Brain microvascular endothelial cell (primary cell): ENCODE data around the gene SORD.
"Not testable (repeated sequence)": the region's sequence is repeated elsewhere in the genome, so short reads cannot be mapped to it uniquely, and the experiment has no call there.

ENCODE experiments used
- DNase-seq: peaks from one replicate; pipeline ENCODE4 v3.0.0-alpha.2; 2020
- H3K27ac ChIP-seq: fragments of 250-450 bp; sonication (Bioruptor Pico); 2 replicates; pipeline ENCODE4 v1.5.1; 2020; ENCODE audit warnings: mild to moderate bottlenecking, moderate library complexity
- H3K27me3 ChIP-seq: fragments of 250-450 bp; sonication (Bioruptor Pico); replicated peaks from 2 replicates; pipeline ENCODE4 v1.5.1; 2020; ENCODE audit warnings: mild to moderate bottlenecking
- H3K36me3 ChIP-seq: fragments of 250-450 bp; sonication (Bioruptor Pico); replicated peaks from 2 replicates; pipeline ENCODE4 v1.5.1; 2020; ENCODE audit warnings: mild to moderate bottlenecking
- H3K4me3 ChIP-seq: 2 replicates; pipeline ENCODE4 v1.5.1; 2011; ENCODE audit warnings: low read depth, mild to moderate bottlenecking, control low read depth, low read length, moderate library complexity
- CTCF ChIP-seq: IDR thresholded peaks from 2 replicates; pipeline ENCODE4 v1.5.1; 2011; ENCODE audit warnings: low read depth, mild to moderate bottlenecking, moderate library complexity, low read length, control low read depth, inconsistent platforms; ENCODE audit errors: missing control alignments
- in situ Hi-C: cut with HindIII; loops from 2 replicates; pipeline ENCODE4 v1.10.0; 2017; ENCODE audit warnings: low sequenced_read_pairs, low pct_ligation_motif_present

The SORD gene

DNA sequence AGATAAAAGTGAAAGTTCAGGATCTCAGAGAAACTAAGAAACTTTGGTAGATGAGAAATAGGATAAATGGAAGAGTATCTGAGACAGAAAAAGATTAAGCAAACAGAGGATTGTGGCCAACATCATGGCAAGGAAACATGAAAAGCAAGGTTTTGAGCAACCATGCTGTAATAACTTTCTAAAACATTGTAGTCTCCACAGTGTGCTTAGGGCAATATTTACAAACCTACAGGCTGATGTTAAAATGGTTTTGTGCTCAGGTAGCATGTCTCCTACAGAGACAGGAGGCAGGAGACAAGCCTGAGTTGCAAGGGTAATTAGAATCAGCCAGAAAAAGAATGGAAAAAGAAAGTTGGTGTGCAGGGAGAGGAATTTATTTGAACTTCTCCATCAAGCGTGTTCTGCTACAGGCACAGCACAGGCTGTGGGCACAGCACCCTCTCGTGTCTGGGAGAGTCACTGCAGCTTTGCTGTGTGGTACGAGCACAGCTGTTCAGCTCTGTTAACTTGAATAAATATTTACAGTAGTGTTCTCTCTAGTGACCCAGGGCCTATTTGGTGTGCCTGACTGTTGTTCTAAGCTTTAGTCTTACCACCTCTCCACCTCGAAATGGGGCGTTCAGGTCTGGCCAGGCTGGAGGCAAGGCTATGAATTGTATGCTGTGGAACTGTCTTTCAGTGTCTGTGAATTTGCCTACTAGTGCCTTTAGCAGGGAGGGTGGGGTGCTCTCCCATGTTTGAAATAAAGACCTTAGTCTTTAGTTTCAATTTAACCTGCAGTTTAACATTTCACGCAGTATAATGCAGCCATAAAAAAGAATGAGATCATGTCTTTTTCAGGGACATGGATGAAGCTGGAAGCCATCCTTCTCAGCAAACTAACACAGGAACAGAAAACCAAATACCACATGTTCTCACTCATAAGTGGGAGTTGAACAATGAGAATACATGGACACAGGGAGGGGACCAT, 14.1 kb downstream of the SORD start:
- DNase-seq, result peak; percentile 76
- in situ Hi-C loops, H3K36me3 ChIP-seq, H3K4me3 ChIP-seq, H3K27me3 ChIP-seq, H3K27ac ChIP-seq: not testable (repeated sequence)
- peak; percentile 92 for TF ChIP-seq CTCF

DNA sequence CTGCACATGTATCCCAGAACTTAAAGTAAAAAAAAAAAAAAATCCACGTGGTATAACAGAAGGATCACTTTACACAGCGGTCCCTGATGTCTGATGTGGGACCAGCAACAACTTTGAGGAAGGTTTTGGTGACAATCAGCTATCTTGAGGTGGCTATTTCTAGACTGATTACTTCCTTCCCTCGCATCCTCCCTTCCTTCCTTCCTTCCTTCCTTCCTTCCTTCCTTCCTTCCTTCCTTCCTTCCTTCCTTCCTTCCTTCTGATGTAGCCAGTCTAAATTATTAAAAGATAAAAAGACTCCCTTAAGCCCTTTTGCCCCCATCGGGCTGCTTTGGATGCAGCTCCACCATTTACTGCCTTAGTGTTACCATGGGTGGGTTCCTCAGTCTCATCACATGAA, 14.9 kb downstream of the SORD start:
- H3K36me3 ChIP-seq, result no peaks in the 10 kb centered on the region
- H3K4me3 ChIP-seq, result no peak overlapping the region
- in situ Hi-C loops, result no loop called here
- no peak for TF ChIP-seq CTCF
- no peak overlapping the region for H3K27ac ChIP-seq
- no peaks in the 10 kb centered on the region for H3K27me3 ChIP-seq
- no peak for DNase-seq

DNA sequence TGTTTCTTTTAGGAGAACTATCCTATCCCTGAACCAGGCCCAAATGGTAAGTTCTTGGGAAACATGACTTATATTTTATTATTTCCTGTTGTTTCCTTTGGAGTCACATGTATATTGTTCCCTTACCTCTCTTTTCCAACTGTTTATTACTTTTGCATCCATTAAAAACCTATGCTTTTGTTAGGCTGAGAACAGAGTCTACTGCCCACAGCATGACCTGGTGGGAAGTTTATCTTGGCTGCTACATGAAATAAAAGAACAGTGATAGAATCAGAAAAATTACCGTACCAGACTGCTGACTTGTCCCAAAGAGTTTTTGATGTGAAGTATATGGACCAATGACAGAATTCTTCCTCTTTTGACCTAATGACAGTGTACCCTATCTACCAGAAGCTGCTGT, 17.4 kb downstream of the SORD start:
- in situ Hi-C loops, DNase-seq, H3K36me3 ChIP-seq, H3K4me3 ChIP-seq, H3K27me3 ChIP-seq, H3K27ac ChIP-seq: not testable (repeated sequence)

- H3K27me3 ChIP-seq, H3K27ac ChIP-seq, in situ Hi-C loops, DNase-seq, H3K4me3 ChIP-seq, H3K36me3 ChIP-seq: not testable (repeated sequence)
Measured at GRCh38 chr15:45041538-45041937, 18.5 kb downstream of the SORD start.

DNA sequence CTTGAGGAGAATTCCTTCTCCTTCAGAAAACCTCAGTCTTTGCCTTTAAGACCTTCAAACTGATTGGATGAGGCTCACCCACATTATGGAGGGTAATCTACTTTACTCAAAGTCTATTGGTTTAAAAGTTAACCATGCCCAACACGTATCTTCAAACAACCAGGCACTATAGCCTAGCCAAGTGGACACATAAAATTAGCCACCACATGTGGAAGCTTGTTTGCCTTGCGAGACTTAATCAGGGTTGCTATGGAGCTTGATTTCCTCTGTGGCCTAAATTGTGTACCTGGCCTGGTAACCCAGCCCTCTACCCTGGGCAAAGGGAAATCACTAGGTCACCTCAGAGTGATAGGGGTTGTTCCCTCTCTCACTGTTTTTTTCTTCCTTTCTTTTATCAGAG, 19.9 kb downstream of the SORD start:
- H3K4me3 ChIP-seq, H3K27ac ChIP-seq, DNase-seq, in situ Hi-C loops, H3K27me3 ChIP-seq, H3K36me3 ChIP-seq: not testable (repeated sequence)

- H3K4me3 ChIP-seq, H3K36me3 ChIP-seq, in situ Hi-C loops, H3K27me3 ChIP-seq, DNase-seq, H3K27ac ChIP-seq: not testable (repeated sequence)
Measured at GRCh38 chr15:45044270-45044669, 21.3 kb downstream of the SORD start.

GRCh38 chr15:45048449-45048793, 25.4 kb downstream of the SORD start:
- H3K27me3 ChIP-seq, in situ Hi-C loops, H3K27ac ChIP-seq, H3K36me3 ChIP-seq, H3K4me3 ChIP-seq, DNase-seq: not testable (repeated sequence)

DNA sequence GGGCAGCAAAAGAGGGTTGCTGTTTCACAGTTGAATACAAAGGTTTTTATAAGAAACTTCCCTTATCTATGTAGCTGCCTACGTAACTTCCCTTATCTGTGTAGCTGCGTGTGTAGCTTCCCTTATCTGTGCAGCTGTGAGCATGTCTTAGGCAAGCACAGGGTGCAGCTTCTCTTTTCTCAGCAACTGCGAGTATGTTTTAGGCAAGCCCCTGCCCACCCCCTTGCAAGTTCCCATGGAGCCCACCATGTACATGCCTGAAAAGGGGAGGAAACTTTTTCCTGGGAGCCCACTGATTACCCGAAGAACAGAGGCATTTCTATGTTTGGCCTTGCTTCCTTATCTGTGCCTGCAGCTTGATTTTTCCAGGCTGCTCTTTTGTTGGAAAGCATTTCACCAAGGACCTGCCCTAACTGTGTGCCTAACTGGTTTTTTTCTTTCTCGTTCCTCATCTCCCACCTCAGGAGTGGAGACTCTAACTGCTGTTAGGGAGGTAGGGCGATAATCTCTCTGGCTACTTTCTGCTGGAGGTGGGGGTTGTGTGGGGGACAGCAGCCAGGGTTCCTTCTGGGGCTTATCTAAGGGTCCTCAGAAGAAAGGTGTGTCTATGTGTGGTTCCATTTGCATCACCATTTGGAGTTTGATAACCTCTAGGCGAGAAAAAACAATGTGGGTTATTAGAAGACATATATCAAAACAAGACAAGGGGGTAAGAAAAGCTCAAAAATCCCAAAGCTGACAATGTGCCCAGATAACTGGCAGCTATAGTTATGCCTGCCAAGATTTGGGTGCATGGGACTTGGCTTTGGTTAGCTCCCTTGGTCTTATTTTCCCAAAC, 26.0 kb downstream of the SORD start:
- Histone ChIP-seq H3K4me3 (no peak overlapping the region), H3K27me3 (no peaks in the 10 kb centered on the region), H3K36me3 (peaks cover 2% of the 10 kb centered on the region), H3K27ac (peak overlapping the region; percentile 42)
- DNase-seq, result peak; percentile 66
- no peak for TF ChIP-seq CTCF
- in situ Hi-C loops, result no loop called here
